GM21723 (cell line): ENCODE data around the gene EDA2R.

Source experiments
- ATAC-seq: cut with Tn5 transposase; IDR thresholded peaks from one replicate; pipeline ENCODE4 v1.9.1; 2021; ENCODE audit warnings: mild to moderate bottlenecking, moderate library complexity; ENCODE audit not compliant: unreplicated experiment

Gene EDA2R

GRCh38 chrX:66547847-66548369 lies 91.0 kb downstream of the EDA2R start:
- no peak for ATAC-seq
